Astrocyte of the hippocampus (primary cell): Measurements from ENCODE around the gene AUP1.
A peak's percentile ranks its signal among the peaks of the same experiment; 100 is the strongest.

Experiments
- DNase-seq: peaks from one replicate; pipeline ENCODE4 v3.0.0; 2011; ENCODE audit warnings: low read depth, low spot score

The AUP1 gene

DNA sequence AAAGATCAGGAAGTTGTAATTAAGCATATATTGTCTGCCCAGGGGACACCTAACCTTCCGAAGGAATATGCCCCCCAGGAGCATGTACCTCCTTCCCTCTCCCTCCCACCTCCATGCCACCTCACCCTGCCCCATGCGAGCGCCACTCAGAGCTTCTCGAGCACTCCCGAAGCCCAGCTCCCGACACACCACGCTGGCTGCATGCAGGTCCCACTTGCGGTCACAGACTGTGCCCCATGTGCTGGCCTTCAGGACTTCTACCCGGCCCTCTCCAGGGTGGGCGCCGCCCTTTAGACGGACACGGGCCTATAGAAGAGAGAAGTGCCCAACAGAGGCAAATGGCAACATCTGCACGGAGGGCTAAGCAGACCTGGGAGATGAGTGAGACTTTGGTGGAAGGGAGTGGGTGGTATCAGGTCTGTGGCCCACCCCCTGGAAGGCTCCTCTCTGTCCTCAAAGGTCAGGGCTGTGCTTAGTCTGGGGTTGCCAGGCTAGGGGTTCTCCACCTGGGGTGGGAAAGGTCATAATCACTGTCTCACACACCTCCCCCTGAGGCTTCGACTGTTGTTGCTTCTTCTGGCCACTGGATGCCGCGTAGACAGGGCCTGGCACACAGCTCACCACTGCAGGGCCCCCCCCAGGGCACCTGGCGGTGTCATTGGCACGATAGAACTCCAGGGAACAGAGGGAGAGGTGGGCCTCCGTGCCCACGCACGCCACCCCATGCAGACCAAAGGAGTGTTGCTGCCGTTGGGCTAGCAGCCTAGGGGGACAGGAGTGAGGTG, 6.9 kb upstream of the AUP1 start:
- DNase-seq: no peak

DNA sequence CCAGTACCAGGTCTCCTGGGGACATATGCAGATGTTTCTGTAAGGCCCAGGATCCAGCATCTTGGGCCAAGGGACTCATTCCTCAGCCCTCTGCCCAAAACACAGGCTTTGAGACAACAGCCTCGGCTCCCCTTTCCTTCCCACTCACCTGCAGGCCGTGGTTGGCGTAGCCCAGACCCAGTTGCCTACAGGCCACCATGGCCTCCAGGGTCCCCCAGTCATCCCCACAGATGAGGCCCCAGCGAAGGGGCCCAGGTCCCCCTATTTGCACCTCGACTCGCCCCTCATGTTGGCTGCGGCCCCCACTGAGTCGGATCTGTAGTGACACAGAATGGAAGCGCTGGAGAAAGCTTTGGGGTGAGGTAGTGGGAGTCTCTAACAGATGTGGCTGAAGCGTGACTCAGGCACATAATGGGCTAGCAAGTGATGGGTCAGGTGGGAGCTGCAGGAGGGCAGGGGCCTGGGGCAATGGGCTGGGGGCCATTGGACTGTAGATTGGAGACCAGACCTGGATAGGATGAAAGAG, 6.0 kb upstream of the AUP1 start:
- no peak for DNase-seq

GRCh38 chr2:74534411-74534810, 4.9 kb upstream of the AUP1 start:
- DNase-seq: no peak

- DNase-seq: no peak
Measured at GRCh38 chr2:74533464-74533863, 4.0 kb upstream of the AUP1 start.

GRCh38 chr2:74532222-74532621, 2.7 kb upstream of the AUP1 start:
- no peak for DNase-seq

DNA sequence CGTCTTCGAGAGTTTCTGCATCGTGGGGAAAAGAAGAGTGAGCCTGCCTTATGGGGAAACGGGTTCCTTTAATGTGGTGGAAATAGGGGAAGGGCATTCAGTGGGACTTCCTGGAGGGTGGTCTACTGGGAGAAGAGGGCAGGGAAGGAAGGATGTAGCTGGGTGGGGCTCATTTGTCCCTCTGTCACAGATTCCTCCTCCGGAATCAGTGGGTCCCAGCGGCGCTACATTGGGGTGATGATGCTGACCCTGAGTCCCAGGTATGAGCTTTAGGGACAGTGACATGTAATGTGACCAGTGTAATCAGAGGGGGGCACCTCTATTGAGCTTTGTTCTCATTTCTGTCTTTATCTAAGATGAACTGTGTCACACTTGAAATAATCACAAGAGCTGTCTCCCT, 2.2 kb upstream of the AUP1 start:
- DNase-seq: no peak

- peak; percentile 66 for DNase-seq
Measured at GRCh38 chr2:74530239-74531187, 1.0 kb upstream of the AUP1 start.

GRCh38 chr2:74528600-74529356, 728 bp downstream of the AUP1 start:
- no peak for DNase-seq

GRCh38 chr2:74527741-74528140, 1.8 kb downstream of the AUP1 start:
- DNase-seq: no peak

DNA sequence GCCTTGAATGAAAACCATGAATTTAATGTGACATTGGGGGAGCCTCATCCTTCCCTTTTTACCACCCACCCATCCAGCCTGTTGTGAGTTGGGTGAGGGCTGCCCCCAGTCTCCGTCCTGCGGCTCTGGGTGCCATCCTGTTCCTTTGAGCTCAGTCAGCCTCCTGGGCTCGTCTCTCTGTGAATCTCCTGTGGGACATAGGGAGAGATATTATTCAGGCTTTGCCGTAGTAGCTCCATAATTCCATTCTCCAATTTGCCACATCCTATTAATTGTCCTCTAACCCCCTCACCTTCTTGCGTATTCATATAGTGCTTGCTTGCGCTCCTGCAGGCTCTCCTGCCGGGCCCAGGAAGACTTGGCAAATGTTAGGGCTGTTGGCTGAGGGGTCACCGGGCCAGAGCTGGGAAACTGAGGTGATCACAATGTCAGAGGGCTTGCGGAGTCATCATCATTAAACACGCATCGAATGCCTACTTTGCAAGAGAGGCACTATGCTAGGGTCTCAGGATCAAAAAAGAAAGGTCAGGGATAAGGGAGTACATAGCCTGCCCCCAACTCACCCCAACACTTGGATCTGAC, 2.8 kb downstream of the AUP1 start:
- no peak for DNase-seq

DNA sequence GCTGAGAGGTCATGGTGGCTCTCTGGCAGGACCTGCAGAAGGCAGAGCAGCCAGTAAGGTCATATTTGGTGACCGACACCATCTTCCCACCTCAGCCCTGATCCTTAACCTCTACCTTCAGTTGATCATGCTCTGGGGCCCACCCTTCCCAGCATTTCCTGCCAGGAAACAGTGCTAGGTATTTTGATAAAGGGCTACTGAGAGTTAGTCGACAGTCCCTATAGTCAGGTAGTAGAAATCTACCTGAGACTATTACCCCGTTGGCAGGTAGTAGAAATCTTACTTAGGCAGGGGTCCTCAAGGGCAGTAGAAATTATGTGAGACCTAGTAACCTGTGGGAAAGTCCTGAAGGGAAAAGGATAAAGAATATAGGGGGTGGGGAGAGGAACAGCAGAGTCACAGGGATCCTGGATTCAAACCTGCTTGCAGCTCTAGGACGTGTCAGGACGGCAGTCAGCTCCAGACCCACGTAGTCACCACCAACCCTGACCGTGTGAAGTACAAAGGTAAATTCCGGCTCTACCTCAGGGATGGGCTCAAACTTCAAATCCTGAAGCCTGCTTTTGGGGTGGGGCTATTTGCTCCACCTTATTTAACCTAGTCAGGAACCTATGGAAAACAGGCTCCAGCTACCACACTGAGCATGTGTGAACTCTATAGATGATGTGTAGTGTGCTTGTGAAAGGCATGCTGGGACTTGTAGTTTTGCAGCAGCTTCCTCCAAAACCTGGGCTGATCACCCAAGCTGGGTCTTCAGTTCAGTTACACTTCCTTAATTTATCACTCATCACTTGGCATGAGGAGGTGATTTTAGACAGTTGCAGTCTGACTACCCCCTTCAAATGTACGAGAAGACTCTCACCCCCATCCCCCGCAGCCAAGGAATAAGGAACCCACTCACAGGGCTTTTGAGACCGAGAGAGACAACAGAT, 3.5 kb downstream of the AUP1 start, which contains the start of gene DQX1:
DQX1 (minus strand) TSS at position 515 of the 932 bp plus-strand sequence; CDS start at position 13, 502 bp downstream.
- no peak for DNase-seq

GRCh38 chr2:74524955-74525716, 4.4 kb downstream of the AUP1 start:
- DNase-seq: no peak

DNA sequence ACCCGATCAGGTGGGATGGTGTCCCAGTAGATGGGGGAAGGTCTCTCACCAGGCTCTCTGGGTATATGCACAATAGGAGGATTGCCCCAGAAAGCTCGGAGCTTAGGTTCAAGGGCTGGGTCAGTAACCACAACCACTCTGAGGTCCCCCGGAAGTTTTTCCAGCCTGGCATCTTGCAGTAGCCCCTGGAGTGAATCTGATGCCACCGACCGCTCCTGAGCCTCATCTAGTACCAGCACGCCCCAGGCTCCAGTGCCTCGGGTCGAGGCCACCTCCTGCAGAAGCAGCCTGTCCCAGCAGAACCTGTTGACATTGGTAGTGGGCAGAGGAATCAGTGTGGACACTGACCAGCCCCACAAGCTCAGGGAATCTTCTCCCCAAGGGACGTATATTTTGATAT, 5.5 kb downstream of the AUP1 start:
- no peak for DNase-seq

GRCh38 chr2:74522516-74522915, 7.0 kb downstream of the AUP1 start:
- no peak for DNase-seq

- DNase-seq: no peak
Measured at GRCh38 chr2:74516650-74517049, 12.9 kb downstream of the AUP1 start.

DNA sequence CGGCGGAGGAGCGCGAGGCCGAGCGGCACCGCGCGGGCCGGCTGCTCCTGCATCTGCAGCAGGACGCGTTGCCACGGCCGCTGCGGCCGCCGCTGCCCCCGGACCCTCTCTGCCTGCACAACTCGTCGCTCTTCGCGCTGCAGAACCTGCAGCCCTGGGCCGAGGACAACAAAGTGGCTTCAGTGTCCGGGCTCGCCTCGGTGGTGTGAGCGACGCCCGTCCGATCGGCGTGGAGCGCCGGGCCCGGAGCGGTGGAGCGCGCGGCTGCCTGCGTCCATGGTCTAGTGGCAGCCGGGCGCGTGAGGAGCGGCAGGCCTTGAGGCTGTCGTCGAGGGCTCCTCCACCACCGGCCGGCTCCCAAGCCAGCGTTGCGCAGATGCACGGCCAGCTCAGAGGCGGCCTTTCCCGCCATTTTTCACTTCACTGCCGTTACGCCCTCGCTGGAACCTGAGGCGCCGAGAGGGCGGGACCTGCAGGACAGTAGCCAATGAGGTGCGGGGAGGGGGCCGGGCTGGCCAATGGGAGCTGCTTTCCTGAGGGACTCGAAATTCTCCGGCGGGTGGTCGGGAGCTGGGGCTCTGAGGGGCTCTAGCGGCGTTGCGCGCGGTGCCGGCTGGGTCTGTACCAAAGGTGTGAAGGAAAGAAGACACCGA, 13.4 kb downstream of the AUP1 start:
- DNase-seq: peak; percentile 68

DNA sequence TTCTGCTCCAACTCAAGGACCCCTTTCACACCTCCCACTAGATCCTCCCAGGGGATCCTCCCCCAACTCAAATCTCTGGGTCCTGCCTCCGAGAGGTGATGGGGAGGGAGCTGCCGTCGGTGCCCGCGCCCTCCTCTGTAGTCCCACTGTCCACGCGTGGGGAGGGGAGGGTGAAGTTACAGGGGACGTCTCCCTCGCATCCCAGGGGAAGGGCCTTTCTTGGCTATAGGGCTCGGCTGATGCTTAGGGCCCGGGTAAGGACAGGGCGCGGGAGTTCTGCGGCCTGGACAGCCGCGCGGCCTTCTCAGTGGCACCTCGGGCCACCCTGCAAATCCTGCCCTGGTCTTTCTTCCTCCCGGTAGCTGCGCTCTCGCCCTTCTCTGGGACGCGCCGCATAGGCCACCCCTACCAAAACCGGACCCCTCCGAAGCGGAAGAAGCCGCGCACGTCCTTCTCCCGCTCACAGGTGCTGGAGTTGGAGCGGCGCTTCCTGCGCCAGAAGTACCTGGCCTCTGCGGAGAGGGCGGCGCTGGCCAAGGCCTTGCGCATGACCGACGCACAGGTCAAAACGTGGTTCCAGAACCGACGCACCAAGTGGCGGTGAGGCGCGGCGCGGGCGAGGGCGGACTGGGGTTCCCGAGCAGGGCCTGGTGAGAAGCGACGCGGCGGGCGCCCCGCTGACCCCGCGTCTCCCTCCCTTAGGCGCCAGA, 14.1 kb downstream of the AUP1 start:
- no peak for DNase-seq
